ENCODE results near the gene MTMR10.

Gene MTMR10

GRCh38 chr15:31012455-31012854, 21.0 kb upstream of the MTMR10 start:
- no peak for DNase-seq

GRCh38 chr15:31010036-31010435, 18.6 kb upstream of the MTMR10 start:
- no peak for DNase-seq

- no peak for DNase-seq
These were observed 14.2 kb upstream of the MTMR10 start for GRCh38 chr15:31005660-31006059.

DNA sequence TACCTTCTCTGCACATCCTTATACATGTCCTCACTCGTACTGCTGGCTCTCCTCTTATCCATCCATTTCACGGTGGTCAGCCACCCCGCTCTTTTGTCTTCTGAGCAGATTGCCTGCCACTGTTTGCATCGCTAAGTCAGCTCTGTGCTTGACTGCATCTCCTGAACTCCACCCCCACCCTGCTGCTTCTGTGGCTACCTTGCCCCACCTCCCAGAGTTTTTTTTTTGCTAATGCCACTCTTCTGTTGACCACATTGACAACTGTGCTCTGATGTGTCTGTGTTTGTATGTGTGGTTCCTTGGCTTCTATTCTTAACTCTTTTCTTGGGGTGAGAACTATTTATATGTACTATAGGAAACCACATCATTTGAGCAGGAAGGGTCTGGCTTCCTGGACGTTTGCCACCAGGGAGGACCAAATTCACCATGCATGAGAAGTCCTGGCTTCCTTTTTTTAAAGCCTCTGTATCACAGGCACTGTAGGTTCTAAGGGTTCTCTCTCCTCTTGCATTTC, 12.8 kb upstream of the MTMR10 start:
- DNase-seq, result no peak

DNA sequence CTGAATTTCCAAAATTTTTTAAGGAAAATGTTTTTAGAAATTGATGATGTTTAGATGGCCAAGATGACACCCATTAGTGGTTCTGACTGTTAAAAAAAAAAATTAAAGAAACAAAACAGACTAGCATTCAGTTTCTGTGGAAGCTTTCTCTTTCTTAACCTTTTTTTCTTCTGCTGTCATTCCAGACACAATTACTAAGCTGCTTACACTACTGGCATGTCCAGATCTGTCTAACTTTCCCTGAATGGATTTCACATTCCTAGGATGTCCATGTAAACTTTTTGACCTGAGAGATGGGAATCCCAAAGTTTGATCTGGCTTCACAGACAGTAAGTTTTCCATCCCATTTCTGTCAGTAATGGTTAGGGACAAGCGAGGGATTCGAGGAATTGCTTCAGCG, 10.3 kb upstream of the MTMR10 start:
- DNase-seq, result no peak

DNA sequence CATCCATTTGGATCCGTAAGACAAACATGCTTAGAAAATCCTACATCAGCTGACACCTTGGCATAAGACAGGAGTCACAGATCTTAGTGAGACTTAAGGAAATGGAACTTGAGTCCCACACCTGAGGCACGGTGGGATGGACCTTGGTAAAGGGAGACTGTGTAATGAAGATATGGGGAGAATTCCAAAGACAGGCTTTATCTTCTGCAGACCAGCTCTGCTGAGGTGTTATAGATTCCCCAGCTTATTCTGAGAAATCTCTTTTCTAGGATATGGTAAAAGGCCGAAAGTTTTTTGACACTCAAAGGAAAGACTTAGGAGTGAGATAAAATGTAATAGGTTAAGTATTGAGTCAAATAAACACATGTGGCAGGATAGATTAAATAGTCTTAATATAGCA, 8.3 kb upstream of the MTMR10 start:
- DNase-seq, result no peak

- DNase-seq, result no peak
These were observed 5.8 kb upstream of the MTMR10 start for GRCh38 chr15:30997270-30997669.

DNA sequence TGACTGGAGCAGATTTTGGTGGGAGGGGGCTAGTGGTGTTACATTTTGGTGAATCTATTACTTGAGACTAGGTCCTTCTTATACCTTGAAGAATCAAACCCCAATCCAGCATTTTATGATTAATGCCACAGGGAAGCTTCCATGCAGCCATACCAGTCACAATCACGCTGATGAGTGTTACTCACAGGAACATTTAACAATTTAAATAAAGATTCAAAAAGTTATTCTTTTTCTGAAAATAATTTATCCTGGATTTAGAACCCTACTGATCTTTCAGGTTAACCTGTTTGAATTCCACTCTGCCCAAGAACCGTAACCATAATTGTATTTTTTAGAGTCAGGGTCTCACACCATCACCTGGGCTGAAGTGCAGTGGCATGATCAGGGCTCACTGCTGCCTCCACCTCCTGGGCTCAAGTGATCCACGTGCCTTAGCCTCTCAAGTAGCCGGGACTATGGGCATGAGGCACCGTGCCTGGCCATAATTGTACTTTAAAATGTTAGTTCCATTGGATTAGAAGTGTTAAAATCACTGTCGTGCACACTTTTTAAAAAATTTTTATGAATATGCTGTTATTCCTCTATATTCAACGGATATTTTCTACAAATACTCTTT, 929 bp upstream of the MTMR10 start:
- no peak for DNase-seq

DNA sequence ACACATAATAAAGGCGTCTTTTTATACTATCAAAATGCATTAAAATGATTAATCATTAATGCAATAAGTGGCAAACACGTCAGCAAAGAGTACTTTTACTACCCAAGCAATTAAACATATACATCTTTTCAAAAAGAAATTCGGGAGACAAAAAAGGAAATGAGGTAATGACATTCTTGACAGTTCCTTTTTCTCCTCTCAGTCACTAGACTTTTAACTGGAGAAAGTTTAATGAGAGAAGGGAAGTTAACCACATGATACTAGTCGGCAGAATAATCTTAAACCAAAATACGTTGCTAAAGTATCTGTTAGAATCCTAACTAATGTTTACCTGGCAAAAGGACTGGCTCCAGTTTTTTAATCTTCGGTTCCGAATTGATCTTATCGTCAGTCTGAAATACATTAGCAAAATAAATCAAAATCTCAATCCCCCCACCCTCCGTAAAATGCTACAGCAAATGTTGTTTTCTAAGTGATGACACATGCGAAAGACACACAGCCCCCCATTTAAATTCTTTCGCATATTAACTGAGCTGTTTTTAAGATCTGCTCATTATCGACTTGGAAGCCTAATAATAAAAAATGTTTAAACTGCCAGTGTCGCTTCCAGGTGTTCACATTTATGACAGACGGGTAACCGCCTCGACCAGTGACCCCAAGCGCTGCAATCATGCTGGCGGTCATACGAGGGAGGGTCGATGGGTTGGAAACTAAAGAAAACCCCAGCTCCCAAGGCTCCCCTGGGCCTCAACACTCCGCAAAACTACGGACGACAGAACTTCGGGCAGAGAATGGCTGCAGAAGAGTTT, 778 bp downstream of the MTMR10 start:
- DNase-seq, result no peak

DNA sequence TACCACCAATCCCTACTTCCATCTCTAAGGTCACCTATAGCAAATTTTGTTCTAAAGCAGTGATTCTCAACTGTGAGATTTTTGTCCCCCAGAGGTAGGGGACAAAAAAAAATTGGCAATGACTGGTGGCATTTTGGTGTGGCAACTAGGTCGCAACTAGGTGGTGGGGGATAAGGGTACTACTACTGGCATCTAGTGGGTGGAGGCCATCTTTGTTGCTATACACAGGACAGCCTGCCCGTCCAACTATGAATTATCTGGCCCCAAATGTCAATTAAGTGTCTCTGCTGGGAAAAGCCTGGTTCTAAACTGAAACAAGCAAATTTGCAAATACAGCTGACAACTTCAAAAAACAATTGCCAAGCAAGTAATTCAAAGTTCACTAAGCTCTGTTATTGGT, 1.4 kb downstream of the MTMR10 start:
- no peak for DNase-seq

DNA sequence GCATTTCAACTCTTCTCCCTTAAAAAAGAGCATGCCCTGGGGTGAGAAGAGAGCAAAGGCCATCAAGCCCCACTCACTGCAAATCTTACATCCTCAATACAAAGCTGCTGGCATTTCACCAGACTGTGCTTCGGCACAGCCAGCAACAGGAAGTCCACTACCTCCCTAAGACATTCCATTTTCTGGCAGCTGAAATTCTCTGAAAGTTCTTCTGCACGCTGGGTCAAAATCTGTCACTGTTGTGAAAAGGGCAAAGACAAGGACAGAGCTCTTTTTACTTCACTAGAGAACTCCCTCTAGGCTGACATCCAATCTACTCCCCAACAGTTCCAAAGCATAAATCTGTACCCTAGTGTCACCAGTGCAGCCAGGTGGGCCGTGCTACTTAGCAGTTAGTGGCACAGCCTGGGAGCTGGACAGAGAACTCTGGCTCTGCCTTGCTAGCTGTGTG, 6.3 kb downstream of the MTMR10 start:
- no peak for DNase-seq

DNA sequence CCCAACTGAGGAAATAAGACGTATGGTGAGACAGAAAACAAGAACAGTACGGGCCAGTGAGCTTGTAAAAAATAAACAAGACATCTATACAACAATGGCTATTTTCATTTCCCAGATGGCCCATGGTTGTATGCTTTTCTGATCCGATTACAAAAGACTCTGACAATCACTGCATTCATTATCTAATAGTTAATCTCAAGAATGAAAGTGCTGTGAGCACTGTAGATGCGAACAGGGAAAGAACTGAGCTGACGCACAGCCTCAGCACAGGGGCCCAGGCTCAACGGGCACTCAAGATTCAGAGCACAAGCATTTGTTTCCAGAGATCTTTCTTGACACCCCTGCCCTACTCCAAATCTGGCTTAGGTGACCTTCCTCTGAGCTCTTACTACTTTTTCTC, 6.9 kb downstream of the MTMR10 start:
- DNase-seq, result no peak

- no peak for DNase-seq
These were observed 7.3 kb downstream of the MTMR10 start for GRCh38 chr15:30984118-30984517.

DNA sequence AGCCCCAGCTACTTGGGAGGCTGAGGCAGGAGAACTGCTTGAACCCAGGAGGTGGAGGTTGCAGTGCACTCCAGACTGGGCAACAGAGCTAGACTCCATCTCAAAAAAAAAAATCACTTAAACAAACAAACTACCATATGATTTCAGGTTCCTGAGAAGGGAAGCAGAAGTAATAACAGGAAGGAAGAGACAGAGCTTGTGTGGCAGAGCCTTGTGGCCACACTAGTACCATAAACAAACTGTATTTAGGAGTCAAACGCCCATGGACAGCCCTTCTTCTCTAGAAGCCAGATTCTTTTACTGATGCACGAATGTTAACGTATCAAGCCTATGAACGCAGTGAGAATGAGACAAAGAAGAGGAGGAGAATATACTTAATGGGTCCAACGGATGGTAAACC, 12.0 kb downstream of the MTMR10 start:
- no peak for DNase-seq

DNA sequence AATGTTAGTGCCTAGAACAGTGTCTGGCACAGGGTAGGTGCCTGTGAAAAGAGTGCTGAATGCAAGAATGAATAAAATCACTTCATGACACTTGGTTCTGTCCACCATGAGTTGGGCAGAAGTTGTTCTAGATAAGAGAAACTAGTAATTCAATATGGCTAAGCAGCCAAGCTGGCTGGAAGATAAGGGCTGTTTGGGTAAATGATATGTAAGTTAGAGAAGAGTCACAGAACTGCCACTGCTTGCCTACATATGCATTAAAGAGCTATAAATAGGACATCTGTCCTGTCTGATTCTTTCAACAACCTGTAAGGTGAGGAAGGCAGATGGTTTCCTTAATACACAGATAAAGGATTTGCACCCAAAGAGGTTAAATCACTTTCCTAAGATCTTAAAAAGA, 13.1 kb downstream of the MTMR10 start:
- DNase-seq, result no peak

GRCh38 chr15:30974112-30974511, 17.3 kb downstream of the MTMR10 start:
- no peak for DNase-seq

DNA sequence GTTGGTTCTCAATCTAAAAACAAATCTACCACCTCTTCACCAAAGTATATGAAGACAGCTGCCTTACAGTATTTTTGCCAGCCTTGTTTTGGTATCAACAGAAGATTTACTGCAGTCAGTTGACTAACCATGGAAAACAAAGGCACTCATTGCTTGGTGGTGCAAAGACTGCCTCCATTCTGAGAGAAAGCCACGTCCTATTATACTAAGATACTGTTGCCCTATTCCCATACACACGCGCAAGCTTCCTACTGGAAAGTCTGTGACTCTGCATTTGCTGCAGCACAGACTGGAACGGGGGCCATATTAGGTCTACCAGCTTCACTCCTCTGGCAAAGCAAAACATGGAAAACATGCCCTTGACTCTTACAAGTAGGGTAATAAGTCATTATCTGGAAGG, 18.0 kb downstream of the MTMR10 start:
- DNase-seq, result no peak

DNA sequence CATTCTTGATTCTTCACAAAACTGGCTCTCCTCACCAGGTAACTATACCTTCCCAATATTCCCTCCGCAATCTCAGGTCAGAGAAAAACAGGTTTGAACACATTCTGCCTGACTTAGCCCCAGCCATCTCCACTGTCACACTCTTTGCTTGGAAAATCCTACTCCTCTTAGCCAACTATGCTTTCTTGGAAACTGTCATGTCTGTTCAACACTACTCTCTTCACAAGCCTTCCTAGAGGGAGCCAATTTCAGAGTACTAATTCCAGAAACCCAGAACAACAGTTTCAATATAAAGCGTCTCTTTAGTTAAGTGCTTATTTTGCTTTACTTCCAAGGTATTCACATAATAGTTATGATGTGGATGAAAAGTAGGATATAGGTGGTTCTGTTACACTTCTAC, 21.7 kb downstream of the MTMR10 start:
- DNase-seq, result no peak

DNA sequence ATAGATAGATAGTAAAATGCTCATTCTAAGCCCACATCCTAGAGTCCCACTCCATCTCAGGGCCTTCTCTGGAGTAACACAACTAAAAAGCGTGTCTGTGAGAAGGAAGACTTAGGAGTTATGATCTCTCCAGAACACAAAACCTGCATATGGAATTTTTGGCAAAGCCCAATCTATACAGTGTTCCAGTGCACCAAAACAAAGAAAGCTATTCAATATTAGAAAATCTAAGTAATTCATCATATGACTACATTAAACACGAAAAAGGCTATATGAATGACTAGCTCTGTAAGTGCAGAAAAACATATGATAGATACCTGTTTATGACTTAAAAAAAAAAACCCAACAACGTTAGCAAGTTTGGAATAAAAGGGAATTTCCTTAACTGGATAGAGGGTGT, 27.7 kb downstream of the MTMR10 start:
- no peak for DNase-seq

GRCh38 chr15:30962659-30963058, 28.8 kb downstream of the MTMR10 start:
- DNase-seq, result no peak

DNA sequence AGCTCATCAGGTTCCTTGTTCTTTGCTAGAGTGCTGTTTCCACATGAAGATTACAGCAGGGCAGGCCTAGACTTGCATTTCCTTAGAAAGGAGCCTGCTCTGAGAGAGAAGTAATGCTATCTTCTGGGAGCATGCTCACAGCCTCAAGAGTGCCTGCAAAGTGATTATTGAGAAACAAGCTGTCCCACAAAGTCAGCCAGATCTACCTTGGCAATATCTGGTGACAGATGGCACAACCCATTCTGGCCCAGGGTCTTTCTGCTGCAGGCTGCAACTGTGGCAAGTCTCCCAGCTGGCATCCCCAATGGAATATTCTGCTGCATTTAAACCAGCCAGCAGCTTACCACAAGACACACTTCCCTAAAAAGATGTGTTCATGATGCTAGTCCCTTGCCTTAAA, 29.3 kb downstream of the MTMR10 start:
- no peak for DNase-seq

GRCh38 chr15:30958219-30958618, 33.2 kb downstream of the MTMR10 start:
- no peak for DNase-seq

DNA sequence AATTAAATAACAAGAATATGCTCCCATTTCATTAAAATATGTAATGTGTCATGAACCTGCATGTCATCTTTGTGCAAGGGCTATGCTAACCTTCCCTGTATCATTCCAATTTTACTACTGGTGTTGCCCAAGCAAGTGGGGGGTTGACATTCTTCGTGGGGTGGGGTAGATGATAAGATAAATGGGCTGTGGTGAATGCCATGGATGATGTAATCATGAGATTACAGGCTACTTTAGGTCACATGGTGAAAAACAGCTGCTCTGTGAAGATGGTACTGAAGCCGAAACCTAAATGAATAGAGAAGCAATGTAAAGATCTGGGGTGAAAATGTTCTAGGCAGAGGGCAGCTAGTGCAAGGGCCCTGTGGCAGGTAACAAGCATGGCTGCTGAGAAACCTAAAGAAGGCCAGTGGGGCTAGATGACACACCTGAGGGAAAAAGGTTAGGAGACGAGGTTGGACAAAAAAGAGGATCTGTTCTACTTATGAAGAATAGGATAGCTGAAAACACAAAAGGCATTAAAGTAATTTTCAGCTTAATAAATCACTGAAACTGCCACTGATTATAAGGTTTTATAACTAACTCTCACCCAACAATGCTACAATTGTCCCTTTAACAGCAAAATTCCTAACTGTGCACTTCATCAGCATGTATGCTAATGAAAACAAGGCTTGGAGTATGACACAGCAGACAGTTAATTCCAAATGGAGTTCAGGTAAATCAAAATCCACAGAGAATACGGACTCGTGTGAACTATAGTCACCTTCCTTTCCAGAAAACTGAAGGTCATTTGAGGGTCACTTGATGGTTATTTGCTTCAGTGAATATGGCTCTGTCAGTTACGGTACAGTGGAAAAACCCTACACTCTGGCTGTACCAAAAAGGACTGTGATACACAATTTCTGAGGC, 35.0 kb downstream of the MTMR10 start:
- DNase-seq, result no peak

Measured in effector CD4-positive, alpha-beta T cell (primary cell).